Stimulated activated CD4-positive, alpha-beta T cell treated with anti-CD3 and anti-CD28 coated beads, Interleukin-1b, Interleukin-23, amount 100 ng/mL, for 24 hours (primary cell): ENCODE measurements around the gene ZER1.
"Not testable (repeated sequence)": the region's sequence is repeated elsewhere in the genome, so short reads cannot be mapped to it uniquely, and the experiment has no call there.

Source experiments
- DNase-seq, 4 experiments: peaks; one replicate each; pipeline ENCODE4 v3.0.0-alpha.2; 2020; ENCODE audit warnings: low read depth in 4 of 4, low spot score in 1 of 4

Gene ZER1

DNA sequence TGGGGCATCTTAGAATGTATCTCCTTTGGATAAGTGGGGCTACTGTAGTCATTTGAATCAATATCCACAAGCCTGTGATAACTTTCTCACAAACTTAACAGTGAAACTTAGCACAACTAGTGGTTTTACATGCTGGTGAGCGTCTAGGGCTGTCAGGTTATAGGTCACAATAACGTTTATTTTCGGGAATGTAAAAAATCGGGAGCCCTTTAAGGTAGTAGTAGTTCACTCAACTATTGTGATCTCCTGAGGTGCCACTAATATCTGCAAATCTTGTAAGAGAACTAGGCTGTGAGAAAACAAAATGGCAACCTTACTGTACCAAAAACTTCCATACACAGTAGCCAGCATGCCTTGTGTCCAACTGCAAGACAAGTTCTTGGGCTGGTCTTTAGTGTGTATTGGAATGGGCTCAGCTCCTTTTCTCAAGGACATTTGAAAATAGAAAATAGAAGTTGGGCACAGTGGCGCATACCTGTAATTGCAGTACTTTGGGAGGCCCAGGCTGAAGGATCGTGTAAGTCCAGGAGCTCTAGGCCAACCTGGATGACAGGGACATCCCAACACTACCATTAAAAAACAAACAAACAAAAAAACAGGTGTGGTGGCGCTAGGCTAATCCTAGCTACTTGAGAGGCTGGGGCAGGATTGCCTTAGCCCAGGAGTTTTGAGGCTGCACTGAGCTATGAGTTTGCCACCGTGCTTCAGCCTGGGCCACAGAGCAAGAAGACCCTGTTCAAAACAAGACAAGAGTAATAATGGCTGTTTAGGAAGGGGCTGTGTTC, 74.6 kb downstream of the ZER1 start:
- DNase-seq: no peak

DNA sequence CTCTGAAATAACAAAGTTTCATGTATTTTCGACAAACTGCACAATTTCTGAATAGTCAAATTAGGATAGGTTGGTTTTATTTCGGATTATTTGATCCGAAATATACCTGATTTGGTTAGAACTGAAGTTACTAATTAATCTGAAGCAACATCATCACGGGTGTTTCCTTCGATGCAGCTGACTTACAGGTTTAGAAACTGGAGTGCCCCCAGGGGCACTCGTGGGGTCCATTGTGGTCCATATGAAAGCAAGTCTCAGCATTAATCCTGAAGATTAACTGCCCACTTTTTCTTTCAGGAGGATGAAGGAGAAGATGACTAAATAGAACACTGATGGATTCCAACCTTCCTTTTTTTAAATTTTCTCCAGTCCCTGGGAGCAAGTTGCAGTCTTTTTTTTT, 77.4 kb downstream of the ZER1 start:
- DNase-seq: no peak

DNA sequence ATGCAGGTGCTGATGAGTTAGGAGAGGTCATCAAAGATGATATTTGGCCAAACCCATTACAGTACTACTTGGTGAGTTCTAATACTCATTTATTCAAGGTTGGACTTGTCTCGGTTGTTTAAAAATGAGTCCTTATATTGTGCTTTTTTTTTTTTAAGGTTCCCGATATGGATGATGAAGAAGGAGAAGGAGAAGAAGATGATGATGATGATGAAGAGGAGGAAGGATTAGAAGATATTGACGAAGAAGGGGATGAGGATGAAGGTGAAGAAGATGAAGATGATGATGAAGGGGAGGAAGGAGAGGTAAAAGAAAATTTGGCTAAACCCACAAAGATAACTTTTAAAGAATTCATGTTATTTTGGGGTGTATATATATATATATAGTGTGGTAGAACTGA, 78.0 kb downstream of the ZER1 start:
- DNase-seq: not testable (repeated sequence)

DNA sequence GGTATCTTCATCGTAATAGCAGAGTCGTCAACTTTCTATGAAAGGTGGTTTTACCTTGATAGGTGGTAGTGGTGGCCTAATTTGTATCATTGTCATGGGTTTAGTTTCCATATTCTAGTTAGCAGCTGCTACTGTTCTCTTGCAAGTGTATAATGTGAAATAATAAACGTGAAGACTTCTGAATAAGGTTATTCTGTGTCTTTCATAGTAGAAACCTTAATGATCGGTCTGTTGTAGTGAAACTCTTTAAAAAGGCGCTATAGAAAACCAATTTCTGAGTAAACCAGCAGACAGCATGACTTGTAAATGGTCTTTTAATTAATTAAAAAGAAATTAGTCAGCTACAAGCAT, 81.1 kb downstream of the ZER1 start:
- no peak for DNase-seq

- no peak for DNase-seq
Measured at GRCh38 chr9:128689820-128690683, 81.7 kb downstream of the ZER1 start.

DNA sequence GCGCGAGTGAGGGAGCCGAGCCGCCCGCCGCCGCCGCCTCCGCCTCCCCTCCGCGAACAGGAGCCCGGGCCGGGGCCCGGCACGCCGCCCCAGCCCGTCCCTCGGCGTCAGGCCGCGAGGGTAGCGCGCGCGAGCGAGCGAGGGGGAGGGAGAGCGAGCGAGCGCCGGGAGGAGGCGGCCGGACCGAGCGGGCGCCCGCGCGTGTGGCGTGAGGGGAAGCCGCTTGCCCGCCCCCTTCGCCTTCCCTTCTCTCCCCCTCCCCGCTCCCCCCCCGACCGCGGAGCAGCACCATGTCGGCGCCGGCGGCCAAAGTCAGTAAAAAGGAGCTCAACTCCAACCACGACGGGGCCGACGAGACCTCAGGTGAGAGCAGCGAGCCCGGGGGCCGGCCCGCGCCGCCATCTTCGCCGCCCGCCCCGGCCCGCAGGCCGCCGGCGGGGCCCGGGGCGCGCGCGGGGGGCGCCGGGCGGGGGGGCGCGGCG, 82.4 kb downstream of the ZER1 start:
- no peak for DNase-seq

- DNase-seq: peak; percentile 78 to 96 (median 87)
Measured at GRCh38 chr9:128688501-128689292, 83.0 kb downstream of the ZER1 start, which contains the start of gene SET. SET (plus strand) TSS chr9:128689222; CDS start chr9:128689583, 361 bp downstream.

- DNase-seq: no peak
Measured at GRCh38 chr9:128687453-128687852, 84.3 kb downstream of the ZER1 start.

GRCh38 chr9:128685636-128686489, 85.9 kb downstream of the ZER1 start:
- no peak for DNase-seq

GRCh38 chr9:128684325-128685199, 87.2 kb downstream of the ZER1 start:
- peak in 2 of 4 experiments; percentile 54 to 80 for DNase-seq

DNA sequence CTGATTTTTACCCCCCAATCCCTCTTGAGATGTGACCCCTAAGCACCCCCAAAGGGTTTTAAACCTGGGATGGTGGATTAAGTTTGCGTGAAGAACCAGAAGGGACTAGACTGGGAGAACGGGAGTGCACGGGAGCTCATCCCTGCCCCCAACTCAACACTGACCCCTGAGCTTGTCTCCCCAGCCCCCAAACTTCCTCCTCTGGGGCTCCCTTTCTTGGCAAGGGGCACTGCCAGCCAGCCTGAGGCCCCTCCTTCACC, 87.7 kb downstream of the ZER1 start:
- DNase-seq: no peak

DNA sequence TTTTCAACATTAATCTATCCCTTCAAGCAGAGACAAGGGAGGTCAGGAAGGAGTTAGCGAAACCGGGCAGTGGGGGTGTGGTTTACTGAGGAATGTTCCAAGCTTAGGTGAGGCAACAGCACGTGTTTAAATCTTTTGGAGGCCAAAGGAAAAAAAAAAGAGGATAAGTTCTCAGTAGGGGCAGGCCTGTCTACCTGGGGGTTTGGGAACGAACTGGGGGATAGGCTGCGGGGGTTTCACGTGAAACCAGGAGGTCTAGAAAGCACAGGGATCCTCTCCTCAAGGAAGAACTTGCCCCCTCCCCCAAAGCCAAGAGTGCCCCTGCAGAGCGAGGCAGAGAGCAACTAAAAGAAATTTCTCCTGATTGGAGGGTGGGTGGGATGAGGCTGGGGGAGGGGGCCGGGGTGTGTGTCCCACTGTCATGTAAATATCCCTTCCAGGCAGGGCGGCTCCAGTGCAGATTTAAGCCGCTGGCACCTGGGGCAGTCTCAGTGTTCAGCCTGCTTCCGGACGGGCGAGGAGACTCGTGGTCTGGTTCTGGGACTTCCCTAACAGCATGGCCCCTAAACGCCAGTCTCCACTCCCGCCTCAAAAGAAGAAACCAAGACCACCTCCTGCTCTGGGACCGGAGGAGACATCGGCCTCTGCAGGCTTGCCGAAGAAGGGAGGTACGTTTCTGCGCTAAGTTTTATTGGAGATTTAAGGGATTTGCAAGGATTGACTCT, 88.2 kb downstream of the ZER1 start:
- no peak for DNase-seq
